Thyroid gland (tissue), 4 donors: ENCODE data around the gene PARD3B.

Source experiments
- POLR2A ChIP-seq, 2 donors: fragments of 450-650 bp; IDR thresholded peaks; one replicate each; pipeline ENCODE4 v1.6.1; 2017; ENCODE audit warnings: antibody characterized with exemption in 2 of 2, mild to moderate bottlenecking in 2 of 2, moderate library complexity in 1 of 2
- TF ChIP-seq, protein P1 (sequence below), 6 experiments: fragments of 200-600 bp in 3 of 6; fragments of 450-650 bp in 3 of 6; sonication (generic) in 3 of 6; IDR thresholded peaks; one replicate each; pipeline ENCODE4 v1.5.1; 2016 to 2019; ENCODE audit warnings: antibody characterized with exemption in 6 of 6, mild to moderate bottlenecking in 2 of 6, inconsistent platforms in 1 of 6, moderate library complexity in 1 of 6

DNA sequence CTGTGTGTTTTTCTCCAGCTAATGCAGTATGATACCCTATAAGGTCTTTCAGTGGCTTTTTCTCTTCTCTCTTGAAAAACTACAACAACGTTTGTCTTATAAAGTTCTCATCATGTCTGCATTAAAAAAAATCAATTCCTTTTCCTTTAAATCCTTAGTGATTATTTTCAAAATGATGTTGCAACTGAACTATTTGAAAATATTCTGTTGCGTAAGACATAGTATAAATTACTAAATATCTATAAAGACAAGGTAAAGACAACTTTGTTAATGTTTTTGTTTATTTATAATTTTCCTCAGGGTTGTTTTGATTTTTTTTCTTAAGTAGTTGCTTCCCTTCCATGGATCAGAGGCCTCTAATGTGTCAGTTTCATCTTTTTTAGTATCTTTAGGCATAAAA is 21.2 kb downstream of the PARD3B start:
- TF ChIP-seq, protein P1, sequence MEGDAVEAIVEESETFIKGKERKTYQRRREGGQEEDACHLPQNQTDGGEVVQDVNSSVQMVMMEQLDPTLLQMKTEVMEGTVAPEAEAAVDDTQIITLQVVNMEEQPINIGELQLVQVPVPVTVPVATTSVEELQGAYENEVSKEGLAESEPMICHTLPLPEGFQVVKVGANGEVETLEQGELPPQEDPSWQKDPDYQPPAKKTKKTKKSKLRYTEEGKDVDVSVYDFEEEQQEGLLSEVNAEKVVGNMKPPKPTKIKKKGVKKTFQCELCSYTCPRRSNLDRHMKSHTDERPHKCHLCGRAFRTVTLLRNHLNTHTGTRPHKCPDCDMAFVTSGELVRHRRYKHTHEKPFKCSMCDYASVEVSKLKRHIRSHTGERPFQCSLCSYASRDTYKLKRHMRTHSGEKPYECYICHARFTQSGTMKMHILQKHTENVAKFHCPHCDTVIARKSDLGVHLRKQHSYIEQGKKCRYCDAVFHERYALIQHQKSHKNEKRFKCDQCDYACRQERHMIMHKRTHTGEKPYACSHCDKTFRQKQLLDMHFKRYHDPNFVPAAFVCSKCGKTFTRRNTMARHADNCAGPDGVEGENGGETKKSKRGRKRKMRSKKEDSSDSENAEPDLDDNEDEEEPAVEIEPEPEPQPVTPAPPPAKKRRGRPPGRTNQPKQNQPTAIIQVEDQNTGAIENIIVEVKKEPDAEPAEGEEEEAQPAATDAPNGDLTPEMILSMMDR (IDR thresholded peaks at IDR 0.05) = no peak
- TF ChIP-seq POLR2A (IDR thresholded peaks at IDR 0.05) = no peak
